Stomach (tissue), 4 donors: ENCODE measurements around the gene PRUNE2.

Experiments
- CTCF ChIP-seq, 7 experiments: fragments of 450-650 bp in 4 of 7; fragments of 200-600 bp in 3 of 7; sonication (generic) in 3 of 7; IDR thresholded peaks; one replicate each; pipeline ENCODE4 v1.5.1; 2016 to 2019; ENCODE audit warnings: antibody characterized with exemption in 7 of 7, control low read depth in 2 of 7, mild to moderate bottlenecking in 1 of 7
- POLR2A ChIP-seq, 4 donors: fragments of 450-650 bp; IDR thresholded peaks; one replicate each; pipeline ENCODE4 v1.6.1; 2016; ENCODE audit warnings: antibody characterized with exemption in 4 of 4, control low read depth in 2 of 4, mild to moderate bottlenecking in 1 of 4, moderate library complexity in 1 of 4
- POLR2AphosphoS5 ChIP-seq, 3 donors: sonication (generic); formaldehyde crosslinking; IDR thresholded peaks; one replicate each; pipeline ENCODE4 v1.6.1; 2016; ENCODE audit warnings: antibody characterized with exemption in 3 of 3

- no peak for TF ChIP-seq POLR2A (IDR thresholded peaks at IDR 0.05)
- TF ChIP-seq CTCF (IDR thresholded peaks at IDR 0.05), result no peak
- TF ChIP-seq POLR2AphosphoS5 (IDR thresholded peaks at IDR 0.05), result no peak
These were observed 213.3 kb downstream of the PRUNE2 start for GRCh38 chr9:76692458-76693129.
